GM21529 (cell line): ENCODE results near the gene CYB5A.
"Not testable (repeated sequence)": the region's sequence is repeated elsewhere in the genome, so short reads cannot be mapped to it uniquely, and the experiment has no call there.

Source experiments
- ATAC-seq: cut with Tn5 transposase; IDR thresholded peaks from one replicate; pipeline ENCODE4 v1.9.1; 2021; ENCODE audit not compliant: unreplicated experiment

The CYB5A gene

GRCh38 chr18:74291771-74292540 lies at the start of gene CYB5A:
CYB5A (minus strand) TSS chr18:74291963; CDS start chr18:74291875, 88 bp downstream.
- peak; percentile 99 for ATAC-seq

- no peak for ATAC-seq
These were observed 46.1 kb upstream of the CYB5A start for GRCh38 chr18:74337912-74338309.

- no peak for ATAC-seq
These were observed 45.6 kb upstream of the CYB5A start for GRCh38 chr18:74337155-74337911.

GRCh38 chr18:74336656-74337055 lies 44.9 kb upstream of the CYB5A start:
- no peak for ATAC-seq

- peak; percentile 64 for ATAC-seq
These were observed 42.6 kb upstream of the CYB5A start for GRCh38 chr18:74334242-74334893.

GRCh38 chr18:74333091-74333490 lies 41.3 kb upstream of the CYB5A start:
- ATAC-seq = no peak

- peak; percentile 54 for ATAC-seq
These were observed 39.6 kb upstream of the CYB5A start for GRCh38 chr18:74331404-74331803.

- no peak for ATAC-seq
These were observed 38.0 kb upstream of the CYB5A start for GRCh38 chr18:74329688-74330205.

- no peak for ATAC-seq
These were observed 36.4 kb upstream of the CYB5A start for GRCh38 chr18:74328206-74328605.

GRCh38 chr18:74326791-74327190 lies 35.0 kb upstream of the CYB5A start:
- ATAC-seq = not testable (repeated sequence)

GRCh38 chr18:74326231-74326630 lies 34.5 kb upstream of the CYB5A start:
- ATAC-seq = no peak

GRCh38 chr18:74316257-74317170 lies 24.8 kb upstream of the CYB5A start:
- no peak for ATAC-seq

- ATAC-seq = no peak
These were observed 23.9 kb upstream of the CYB5A start, which contains the start of gene C18orf63 for GRCh38 chr18:74315464-74316256. C18orf63 (plus strand) TSS chr18:74315839; CDS start chr18:74317866, 2,027 bp downstream.

- ATAC-seq = no peak
These were observed 23.1 kb upstream of the CYB5A start for GRCh38 chr18:74314759-74315463.

GRCh38 chr18:74311000-74311399 lies 19.2 kb upstream of the CYB5A start:
- ATAC-seq = no peak

- ATAC-seq = peak; percentile 92
These were observed 18.6 kb upstream of the CYB5A start for GRCh38 chr18:74310411-74310810.

- no peak for ATAC-seq
These were observed 12.2 kb upstream of the CYB5A start for GRCh38 chr18:74303936-74304335.

GRCh38 chr18:74303306-74303705 lies 11.5 kb upstream of the CYB5A start:
- ATAC-seq = no peak

GRCh38 chr18:74299746-74300145 lies 8.0 kb upstream of the CYB5A start:
- no peak for ATAC-seq
